Measurements from ENCODE around the gene ARHGAP33.

The ARHGAP33 gene

DNA sequence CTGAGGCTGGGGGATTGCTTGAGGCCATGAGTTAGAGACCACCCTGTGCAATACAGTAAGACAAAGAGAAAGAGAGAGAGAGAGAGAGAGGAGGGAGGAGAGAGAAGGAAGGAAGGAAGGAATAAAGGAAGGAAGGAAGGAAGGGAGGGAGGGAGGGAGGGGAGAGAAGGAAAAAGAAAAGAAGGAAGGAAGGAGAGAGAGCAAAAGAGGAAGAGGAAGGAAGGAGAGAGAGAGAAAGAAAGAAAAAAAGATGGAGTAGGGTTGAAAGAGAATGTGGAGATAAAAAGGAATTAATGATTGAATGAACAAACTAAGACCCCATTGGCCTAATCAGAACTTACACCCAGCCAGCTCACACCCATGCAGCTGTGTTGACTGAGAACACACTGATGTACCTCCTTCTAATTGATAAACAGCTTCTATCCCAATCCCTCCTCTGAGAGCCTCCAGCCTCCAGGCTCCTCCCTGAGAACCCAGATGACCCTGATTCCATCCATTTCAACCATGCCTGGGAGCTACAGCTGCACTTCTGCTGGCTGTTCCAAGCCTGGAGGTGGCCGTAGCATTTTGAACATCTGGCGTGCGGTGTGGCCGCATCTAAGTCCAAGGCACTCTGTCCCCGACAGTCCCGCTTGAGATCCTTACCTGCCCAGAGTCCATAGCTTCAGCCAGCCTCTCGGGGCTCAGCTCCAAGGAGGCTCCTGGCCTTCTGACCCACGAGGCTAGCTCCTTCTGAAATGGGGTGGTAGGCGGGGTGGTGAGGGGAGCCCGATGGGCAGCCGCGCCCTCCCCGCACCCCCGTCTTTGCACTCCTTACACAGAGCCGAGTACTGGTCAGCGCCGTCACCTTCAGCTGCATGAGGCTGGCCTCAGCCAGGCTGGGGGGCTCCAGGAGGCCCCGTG lies 36.2 kb downstream of the ARHGAP33 start:
- TF ChIP-seq, protein P1, sequence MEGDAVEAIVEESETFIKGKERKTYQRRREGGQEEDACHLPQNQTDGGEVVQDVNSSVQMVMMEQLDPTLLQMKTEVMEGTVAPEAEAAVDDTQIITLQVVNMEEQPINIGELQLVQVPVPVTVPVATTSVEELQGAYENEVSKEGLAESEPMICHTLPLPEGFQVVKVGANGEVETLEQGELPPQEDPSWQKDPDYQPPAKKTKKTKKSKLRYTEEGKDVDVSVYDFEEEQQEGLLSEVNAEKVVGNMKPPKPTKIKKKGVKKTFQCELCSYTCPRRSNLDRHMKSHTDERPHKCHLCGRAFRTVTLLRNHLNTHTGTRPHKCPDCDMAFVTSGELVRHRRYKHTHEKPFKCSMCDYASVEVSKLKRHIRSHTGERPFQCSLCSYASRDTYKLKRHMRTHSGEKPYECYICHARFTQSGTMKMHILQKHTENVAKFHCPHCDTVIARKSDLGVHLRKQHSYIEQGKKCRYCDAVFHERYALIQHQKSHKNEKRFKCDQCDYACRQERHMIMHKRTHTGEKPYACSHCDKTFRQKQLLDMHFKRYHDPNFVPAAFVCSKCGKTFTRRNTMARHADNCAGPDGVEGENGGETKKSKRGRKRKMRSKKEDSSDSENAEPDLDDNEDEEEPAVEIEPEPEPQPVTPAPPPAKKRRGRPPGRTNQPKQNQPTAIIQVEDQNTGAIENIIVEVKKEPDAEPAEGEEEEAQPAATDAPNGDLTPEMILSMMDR (IDR thresholded peaks at IDR 0.05; ENCODE audit: borderline replicate concordance, insufficient read depth, low read depth, low read length) = no peak
- no peak overlapping the region for H3K4me3 ChIP-seq (ENCODE audit: low read depth, low read length)

DNA sequence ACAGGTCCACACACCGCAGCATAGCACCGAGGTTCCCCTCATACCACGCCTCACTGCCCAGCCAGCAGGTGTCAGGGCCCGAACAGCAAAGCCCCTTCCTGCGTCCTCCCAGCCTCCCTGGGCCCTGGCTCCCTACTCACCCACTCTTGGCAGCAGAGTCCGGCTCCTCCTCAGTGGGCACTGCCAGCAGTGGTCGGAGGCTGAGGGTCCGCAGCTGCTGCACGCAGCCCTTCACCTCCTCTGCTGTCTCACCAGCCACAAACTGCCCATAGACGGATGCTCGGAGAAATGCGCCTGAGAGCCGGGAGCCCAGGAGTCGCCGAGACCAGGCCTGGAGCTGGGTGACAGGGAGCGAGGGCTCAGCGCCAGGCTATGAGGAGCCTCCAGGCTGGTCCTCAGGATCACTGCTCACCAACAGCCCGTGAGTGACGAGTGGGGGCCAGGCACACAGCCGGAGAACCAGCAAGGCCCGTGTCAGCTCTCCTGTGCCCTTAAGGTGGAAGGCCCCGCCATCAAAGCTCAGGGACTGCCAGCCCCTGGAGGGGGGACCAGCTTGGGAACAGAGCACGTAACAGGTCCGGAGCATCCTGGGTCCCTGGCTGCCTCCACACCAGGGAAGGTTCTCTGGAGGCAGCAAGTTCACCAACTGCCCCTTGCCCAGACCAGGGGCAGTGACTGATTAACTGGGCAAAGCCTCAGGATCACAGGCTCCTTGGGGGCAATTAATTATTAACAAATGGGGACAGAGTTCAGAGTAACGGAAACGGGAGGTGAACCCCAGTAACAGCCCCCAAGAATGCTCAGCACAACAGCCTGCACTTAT lies 37.1 kb downstream of the ARHGAP33 start, which contains the start of gene PRODH2:
Gene PRODH2, minus strand, starts transcription at position 626 of the 823 bp plus-strand sequence. Its CDS starts 40 bp downstream, at position 586.
- no peak within 1 kb of the TSS for H3K4me3 ChIP-seq (ENCODE audit: low read depth, low read length)
- TF ChIP-seq, protein P1 (IDR thresholded peaks at IDR 0.05; ENCODE audit: borderline replicate concordance, insufficient read depth, low read depth, low read length) = no peak

DNA sequence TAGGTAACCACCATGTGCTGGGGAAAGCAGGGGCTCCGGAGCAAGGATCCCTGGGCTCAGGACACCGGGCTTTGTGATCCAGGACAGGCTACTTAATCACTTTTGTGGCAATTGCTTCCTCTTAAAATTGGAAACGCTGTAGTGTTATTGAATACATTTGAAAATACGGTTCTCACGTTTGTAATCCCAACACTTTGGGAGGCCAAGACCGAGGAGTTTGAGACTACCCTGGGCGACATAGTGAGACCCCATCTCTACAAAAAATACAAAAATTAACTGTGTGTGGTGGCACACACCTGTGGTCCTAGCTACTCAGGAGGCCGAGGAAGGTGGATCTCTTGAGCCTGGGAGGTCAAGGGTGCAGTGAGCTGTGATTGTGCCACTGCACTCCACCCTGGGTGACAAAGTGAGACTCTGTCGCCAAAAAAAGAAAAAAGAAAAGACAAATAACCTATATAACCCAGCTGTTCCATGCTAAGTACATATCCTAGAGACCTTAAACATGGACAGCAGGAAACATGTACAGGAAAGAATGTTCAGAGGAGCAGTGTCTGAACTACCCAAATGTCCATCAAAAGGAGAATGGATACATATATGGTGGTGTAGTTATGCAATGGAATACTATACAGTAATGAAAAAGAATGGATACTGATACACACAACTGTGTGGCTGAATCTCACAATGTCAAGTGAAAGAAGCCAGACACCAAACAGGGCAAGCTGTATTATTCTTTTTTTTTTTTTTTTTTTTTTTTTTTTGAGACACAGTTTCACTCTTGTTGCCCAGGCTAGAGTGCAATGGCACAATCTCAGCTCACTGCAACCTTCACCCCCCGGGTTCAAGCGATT lies 37.9 kb downstream of the ARHGAP33 start:
- TF ChIP-seq, protein P1 (IDR thresholded peaks at IDR 0.05; ENCODE audit: borderline replicate concordance, insufficient read depth, low read depth, low read length) = no peak
- H3K4me3 ChIP-seq (ENCODE audit: low read depth, low read length) = no peak overlapping the region

DNA sequence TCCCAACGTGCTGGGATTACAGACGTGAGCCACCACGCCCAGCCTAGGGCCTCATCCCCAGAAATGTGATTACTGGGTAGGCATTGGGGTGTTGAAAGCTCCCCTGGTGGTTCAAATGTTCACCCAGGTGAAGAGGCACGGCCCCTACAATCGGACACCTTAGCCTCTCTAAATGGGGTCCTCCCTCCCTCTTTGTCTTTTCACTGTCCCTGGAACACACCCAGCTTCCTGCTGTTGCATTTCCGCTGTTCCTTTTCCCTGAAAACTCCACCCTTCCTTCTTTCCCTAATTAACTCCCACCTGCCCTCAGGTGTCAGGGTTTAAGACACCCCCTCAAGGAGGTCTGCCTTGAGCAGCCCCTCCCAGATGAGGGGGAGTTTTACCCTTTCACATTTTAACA lies 40.9 kb downstream of the ARHGAP33 start:
- TF ChIP-seq, protein P1 (IDR thresholded peaks at IDR 0.05; ENCODE audit: borderline replicate concordance, insufficient read depth, low read depth, low read length) = no peak
- H3K4me3 ChIP-seq (ENCODE audit: low read depth, low read length) = no peak overlapping the region

DNA sequence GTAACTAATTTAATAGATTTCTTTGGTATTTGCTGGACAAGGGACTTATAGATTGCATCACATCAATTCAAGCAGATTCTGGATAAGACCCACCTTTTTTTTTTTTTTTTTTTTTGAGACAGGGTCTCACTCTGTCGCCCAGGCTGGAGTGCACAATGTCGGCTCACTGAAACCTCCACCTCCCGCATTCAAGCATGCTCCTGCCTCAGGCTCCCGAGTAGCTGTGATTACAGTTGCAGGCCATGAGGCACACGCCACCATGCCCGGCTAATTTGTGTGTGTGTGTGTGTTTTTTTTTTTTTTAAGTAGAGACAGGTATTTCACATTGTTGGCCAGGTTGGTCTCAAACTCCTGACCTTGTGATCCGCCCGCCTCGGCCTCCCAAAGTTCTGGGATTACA lies 41.5 kb downstream of the ARHGAP33 start:
- TF ChIP-seq, protein P1 (IDR thresholded peaks at IDR 0.05; ENCODE audit: borderline replicate concordance, insufficient read depth, low read depth, low read length) = no peak
- no peak overlapping the region for H3K4me3 ChIP-seq (ENCODE audit: low read depth, low read length)

DNA sequence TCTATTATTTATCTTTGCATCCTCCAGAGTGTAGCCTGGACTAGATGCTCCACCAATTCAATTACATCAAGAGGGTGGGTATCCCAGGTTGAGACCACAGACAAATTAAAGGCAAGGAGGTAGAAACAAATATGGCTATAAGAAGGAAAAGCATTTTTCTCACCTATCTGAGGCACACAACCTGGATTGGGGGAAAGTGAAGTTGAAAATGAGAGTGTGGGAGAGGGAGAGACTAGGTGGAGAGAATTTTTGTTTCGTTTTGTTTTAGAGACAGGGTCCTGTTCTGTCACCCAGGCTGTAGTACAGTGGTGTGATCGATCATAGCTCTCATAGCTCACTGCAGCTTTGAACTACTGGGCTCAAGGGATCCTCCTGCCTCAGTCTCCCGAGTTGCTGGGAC lies 43.1 kb downstream of the ARHGAP33 start:
- no peak overlapping the region for H3K4me3 ChIP-seq (ENCODE audit: low read depth, low read length)
- TF ChIP-seq, protein P1 (IDR thresholded peaks at IDR 0.05; ENCODE audit: borderline replicate concordance, insufficient read depth, low read depth, low read length) = no peak

Measured in GM12875 (cell line).